HG02588 (cell line): ENCODE data around the gene GPR107.
A peak's percentile ranks its signal among the peaks of the same experiment; 100 is the strongest.

Experiments used
- ATAC-seq: cut with Tn5 transposase; IDR thresholded peaks from one replicate; pipeline ENCODE4 v1.9.1; 2021; ENCODE audit warnings: mild to moderate bottlenecking, moderate library complexity; ENCODE audit not compliant: unreplicated experiment

The GPR107 gene

DNA sequence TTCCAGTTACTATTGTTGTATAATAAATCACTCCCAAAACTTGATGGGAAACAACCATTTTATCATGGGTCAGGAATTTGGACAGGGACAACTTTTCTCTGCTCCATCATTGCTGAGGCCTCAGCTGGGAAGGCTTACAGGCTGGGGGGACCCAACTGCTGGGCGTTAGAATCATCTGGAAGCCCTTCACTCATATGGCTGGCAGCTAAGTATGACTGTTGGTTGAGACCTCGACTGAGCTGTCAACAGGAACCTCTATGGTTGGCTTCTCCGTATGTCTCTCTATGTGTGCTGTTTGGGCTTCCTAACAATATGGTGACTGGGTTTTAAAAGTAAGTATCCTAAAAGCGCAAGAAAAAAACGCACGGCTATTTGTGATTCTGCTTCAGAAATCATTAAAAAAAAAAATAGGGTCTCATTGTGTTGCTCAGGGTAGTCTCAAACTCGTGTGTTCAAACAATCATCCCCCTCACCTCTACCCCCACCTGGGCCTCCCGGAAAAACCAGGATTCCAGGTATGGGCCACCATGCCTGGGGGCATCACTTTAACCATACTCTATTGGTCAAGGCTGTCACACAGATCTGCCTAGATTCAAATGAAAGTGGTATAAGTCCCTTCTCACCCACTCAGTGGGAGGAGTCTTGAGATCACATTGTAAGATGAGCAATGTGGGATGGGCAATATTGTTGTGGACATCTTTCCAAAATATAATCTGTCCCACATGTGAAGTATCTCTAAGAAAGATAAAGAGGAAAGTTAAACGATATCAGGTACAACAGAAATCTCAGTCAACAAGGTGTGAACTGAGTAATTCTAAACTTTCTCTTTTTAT is 26.0 kb upstream of the GPR107 start:
- no peak for ATAC-seq

GRCh38 chr9:130028493-130029222 is 25.0 kb upstream of the GPR107 start:
- no peak for ATAC-seq

- no peak for ATAC-seq
These were observed 24.3 kb upstream of the GPR107 start for GRCh38 chr9:130029223-130029973.

DNA sequence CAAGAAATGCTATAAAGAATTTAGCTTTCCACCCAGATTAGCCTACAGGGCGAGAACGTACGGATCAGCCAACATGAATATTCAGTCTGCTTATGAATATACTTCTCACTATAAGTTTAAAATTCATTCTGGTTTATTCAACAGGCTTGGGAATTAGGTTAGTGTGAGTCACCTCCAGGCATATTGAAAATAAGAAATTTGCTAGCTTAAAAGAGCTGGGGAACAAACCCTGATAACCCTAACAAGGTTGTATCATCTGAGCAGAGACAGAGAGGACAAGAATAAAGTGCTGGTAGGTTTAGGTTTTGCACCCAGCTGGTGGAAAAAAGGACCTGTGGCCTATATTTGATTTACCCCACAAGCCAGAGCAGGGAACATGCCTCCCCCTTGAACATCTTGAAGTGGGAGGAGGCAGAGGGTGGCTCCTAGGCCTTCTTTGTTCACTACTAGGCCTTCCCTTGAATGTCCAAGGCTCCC is 23.0 kb upstream of the GPR107 start:
- ATAC-seq: no peak

GRCh38 chr9:130034570-130034969 is 19.1 kb upstream of the GPR107 start:
- ATAC-seq: no peak

DNA sequence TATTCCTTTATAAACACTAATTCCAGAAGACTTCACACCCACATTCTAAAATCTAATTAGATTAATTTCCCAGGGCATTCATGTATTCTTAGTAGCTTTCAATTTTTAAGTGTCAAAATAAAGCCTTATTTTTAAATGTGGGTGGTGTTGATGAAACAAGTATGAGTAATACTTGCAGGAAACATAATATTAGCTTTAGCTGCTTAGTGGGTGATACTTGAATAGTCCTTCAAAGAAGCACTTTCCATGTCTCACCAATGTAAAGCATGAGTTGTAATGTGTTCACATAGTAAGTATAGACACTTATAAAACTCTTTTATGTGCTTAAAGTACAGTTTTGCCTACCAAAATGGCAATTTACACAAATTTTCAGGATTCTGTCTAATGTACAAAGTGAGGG is 17.6 kb upstream of the GPR107 start:
- ATAC-seq: no peak

GRCh38 chr9:130039528-130040147 is 14.1 kb upstream of the GPR107 start:
- no peak for ATAC-seq

DNA sequence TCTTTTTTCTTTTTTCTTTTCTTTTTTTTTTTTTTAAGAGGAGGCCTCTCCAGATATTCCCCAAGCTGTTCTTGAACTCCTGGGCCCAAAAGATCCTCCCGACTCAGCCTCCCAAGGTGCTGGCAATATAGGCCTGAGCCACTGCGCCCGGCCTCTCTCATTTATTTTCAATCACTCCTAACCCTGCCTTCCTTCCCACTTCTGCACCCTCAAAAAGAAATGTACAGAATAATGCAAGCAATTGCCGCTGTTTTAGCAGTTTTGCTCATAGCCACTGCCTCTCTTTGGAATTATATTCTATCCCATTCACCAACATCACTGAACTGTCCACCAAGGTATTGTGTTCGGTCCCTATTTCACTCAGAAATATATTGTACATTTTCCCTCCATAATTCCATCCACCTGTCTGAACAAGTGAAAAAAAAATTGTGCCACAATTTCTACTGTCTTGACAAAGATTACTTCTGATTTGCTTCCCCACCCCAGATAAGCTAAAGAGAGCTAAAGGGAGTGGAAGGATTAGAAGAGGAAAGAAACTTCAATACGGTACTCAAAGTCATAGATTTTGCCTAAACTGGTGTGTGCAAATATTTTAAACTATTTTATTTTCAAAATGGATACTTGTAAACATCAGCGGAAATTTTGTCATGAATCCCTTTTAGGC is 12.6 kb upstream of the GPR107 start:
- ATAC-seq: no peak

- ATAC-seq: no peak
These were observed 11.9 kb upstream of the GPR107 start for GRCh38 chr9:130041648-130042405.

DNA sequence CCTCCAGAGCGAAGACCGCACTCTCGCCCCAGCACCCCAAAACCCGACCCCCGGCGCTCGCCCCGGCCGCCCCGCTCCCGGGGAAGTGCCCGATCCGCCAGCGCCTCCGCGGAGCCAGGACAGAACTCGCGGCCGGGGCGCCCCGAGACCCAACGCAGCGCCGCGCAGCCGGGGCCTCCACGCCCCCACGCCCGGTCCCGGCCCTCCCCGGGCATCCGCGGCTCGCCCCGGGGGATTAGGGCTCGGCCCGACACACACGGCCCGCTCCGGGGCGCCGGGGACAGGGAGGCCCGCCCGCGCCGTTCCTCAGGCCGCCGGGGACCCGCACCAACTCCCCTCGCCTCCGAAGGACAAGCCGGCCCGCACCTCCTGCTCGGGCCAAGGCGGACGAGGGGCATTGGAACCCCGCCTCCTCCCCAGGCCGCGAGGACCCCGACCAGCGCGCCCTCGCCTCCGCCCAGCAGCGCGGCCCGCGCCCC is 11.3 kb upstream of the GPR107 start:
- peak; percentile 17 for ATAC-seq

DNA sequence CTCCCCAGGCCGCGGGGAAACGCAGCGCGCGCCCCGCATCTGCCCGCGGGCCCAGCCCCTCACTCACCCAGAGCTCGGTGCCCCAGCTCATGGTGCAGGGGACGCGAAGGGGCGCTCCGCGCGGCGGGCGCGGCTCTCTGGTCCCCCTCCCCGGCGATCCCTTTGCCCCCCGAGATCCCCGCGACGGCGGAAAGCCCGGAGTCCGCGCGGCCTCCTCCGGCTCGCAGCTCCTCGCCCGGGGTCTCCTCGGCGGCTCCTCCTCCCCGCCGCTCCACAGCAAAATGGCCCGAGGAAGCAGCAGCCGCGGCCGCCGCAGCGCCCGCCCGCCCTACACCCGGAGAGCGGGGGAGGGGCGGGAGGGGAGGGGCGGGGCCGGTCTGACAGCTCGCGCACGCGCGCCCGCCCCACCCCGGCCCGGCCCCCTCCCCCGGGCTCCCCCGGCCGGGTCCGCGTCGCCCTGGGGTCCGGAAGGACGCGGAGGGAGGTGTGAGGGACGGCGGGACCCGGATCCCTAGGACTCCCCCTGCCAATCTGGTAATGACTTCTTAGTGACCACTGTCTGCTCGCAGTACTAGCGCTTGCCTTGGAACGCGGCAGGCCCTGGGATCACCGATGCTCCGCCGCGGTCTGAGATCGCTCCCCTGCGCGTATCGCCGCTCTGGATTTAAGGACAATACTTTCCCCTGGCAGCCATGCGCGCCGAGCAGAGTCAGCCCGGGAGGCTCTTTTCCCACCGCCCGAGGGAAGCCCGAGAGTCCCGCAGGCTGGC is 10.6 kb upstream of the GPR107 start, which contains the start of gene FNBP1:
Gene FNBP1, minus strand, starts transcription at position 305 of the 769 bp plus-strand sequence. Its CDS starts 214 bp downstream, at position 91.
- peak; percentile 38 for ATAC-seq

GRCh38 chr9:130043654-130044623 is 9.8 kb upstream of the GPR107 start:
- no peak for ATAC-seq

DNA sequence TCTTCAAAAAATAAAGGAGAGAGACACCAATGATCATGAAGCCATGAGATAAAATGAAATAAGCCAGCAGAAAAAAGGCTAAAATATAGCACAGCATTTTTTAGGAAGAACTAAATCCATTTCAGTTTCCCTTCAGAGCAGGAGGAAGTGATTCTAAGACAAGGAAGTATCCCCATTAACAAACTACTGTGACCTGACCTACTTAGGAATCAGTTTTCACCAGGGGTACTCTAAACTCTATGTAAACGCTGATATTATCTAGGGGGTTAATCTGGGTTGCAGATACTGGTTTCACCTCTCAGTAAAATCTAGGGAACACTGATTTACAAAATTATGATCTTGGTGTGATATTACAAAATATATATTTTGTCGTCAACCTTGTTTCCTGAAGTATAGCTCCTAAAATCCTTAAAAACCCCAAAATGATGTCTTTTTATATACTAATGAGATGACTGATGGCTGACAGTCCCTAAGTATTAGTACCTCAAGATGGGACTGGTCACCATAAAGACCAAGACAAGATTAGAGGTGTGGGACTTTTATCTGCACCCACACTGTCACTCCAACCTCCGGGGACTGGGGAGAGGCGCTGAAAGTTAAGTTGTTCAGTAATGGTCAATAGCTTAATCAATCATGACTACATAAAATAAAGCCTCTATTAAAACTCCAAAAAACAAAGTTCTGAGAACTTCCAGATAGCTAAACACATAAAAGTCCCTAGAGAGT is 7.8 kb upstream of the GPR107 start:
- ATAC-seq: no peak

DNA sequence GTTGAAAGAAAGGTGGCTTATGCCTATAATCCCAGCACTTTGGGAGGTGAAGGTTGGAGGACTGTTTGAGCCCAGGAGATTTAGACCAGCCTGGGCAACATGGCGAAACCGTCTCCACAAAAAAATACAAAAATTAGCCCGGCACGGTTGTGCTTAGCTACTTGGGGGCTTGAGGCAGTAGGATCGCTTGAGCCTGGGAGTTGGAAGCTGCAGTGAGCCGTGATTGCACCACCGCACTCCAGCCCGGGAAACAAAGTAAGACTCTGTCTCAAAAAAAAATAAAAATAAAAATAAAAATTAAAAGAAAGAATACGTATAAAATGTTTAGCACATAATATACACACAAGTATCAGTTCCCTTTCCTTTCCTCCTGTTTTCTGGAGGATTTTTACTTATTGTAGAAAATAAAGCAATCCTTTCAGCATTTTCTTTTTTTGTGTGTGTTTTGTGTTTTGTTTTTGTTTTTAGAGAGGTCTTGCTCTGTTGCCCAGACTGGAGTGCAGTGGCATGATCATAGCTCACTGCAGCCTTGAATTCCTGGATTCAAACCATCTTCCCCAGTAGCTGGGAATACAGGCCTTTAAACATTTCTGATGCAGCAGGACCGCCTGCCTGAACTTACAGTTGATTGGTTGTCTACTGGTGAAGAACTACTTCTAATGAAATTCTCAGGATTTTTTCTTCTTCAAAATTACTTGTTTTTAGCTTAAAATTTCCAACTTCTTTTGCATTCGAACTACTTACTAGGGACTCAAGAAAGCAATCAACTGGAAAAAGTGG is 4.1 kb upstream of the GPR107 start:
- no peak for ATAC-seq

- no peak for ATAC-seq
These were observed 3.2 kb upstream of the GPR107 start for GRCh38 chr9:130050462-130050861.

- no peak for ATAC-seq
These were observed 1.9 kb upstream of the GPR107 start for GRCh38 chr9:130051855-130052254.
